Pancreas (tissue), 10 donors: ENCODE measurements around the gene ISLR. TPM values are rescaled to one million over a fixed set of nuclear protein-coding genes. Genes with fewer than 3 reads are reported as not detected.
A peak's percentile ranks its signal among the peaks of the same experiment; 100 is the strongest.

Experiments
- ATAC-seq, 4 donors: fragments of 200-7000 bp; cut with Tn5 transposase; one replicate each; pipeline versions ENCODE4 v1.8.0 to v1.9.1; 2020; ENCODE audit warnings: mild to moderate bottlenecking in 4 of 4, moderate library complexity in 4 of 4
- DNase-seq, 6 donors: peaks; one replicate each; pipeline ENCODE4 v3.0.0-alpha.2; 2020
- FAIRE-seq: peaks from 2 replicates; lab custom pipeline; 2012; peaks lifted over from hg19 to GRCh38; lab: Jason Lieb, UNC
- H3K27ac ChIP-seq, 4 donors: fragments of 200-600 bp; sonication (generic); 1 replicate in 3 of 4; 2 replicates in 1 of 4; pipeline versions ENCODE4 v1.5.0 to v1.8.0; 2020
- H3K27me3 ChIP-seq, 4 donors: fragments of 200-600 bp; one replicate each; pipeline ENCODE4 v1.8.0; 2021
- H3K36me3 ChIP-seq, 3 donors: fragments of 200-600 bp; sonication (generic) in 1 of 3; one replicate each; pipeline versions ENCODE4 v1.5.0 to v1.8.0; 2020 to 2021
- H3K4me1 ChIP-seq, 3 donors: fragments of 200-600 bp; one replicate each; pipeline ENCODE4 v1.8.0; 2021
- H3K4me3 ChIP-seq, 4 donors: fragments of 200-600 bp; sonication (generic) in 2 of 4; one replicate each; pipeline versions ENCODE4 v1.5.0 to v1.8.0; 2020 to 2021
- H3K9me3 ChIP-seq, 4 donors: fragments of 200-600 bp; one replicate each; pipeline ENCODE4 v1.8.0; 2021
- WGBS, 2 donors: extraction: QIAGEN DNeasy Blood & Tissue Kit; methylation state at CpG; one replicate each; pipeline ENCODE4 v1.1.7; 2013; 5-methylcytosine and 5-hydroxymethylcytosine counted together
- intact Hi-C, 3 donors: fragments of 100-400 bp; cut with DNase I; formaldehyde crosslinking; loops; one replicate each; pipeline versions ENCODE4 v1.11.1 to v1.14.2; 2022
- polyA plus RNA-seq, 2 donors: library from polyadenylated mRNA; stranded (reverse); fragments of 200-250 nt; gene quantifications; one replicate each; pipeline ENCODE4 v1.2.3, GENCODE V29; 2013
- total RNA-seq, 6 donors: library from RNA; stranded (reverse); fragmentation: NEBNext Ultra II Directional in 4 of 6; extraction: Animal tissue kit (Norgen Biotek cat#: 25700) in 4 of 6; gene quantifications; one replicate each; pipeline versions ENCODE4 v1.2.1 to v1.2.4, GENCODE V29; 2021 to 2023
- TF ChIP-seq, protein P1 (sequence below), 4 donors: fragments of 200-600 bp; sonication (generic) in 3 of 4; IDR thresholded peaks; one replicate each; pipeline versions ENCODE4 v1.5.0 to v1.8.0; 2021; ENCODE audit warnings: antibody characterized with exemption in 4 of 4
- donor health status: healthy with polysubstance abuse.
- donor health status: DM: no; HTN: no; CAD: no; lungs with moderate emphysema.
- donor health status: DM: no; HTN: no; CAD: no.
- donor health status: control.
- donor health status: control.
- donor health status: Bipolar disorder and iron deficiency.
- donor health status: DM: yes; HTN: yes; CAD: no.
- donor health status: DM: no; HTN: no; CAD: no.
- donor health status: DM: no; HTN: no; CAD: no.
- donor health status: DM: yes; HTN: yes; CAD: no.

The ISLR gene
- total and polyA plus RNA-seq, 8 donors = 1.5 to 29.4 (median 3.3) TPM

DNA sequence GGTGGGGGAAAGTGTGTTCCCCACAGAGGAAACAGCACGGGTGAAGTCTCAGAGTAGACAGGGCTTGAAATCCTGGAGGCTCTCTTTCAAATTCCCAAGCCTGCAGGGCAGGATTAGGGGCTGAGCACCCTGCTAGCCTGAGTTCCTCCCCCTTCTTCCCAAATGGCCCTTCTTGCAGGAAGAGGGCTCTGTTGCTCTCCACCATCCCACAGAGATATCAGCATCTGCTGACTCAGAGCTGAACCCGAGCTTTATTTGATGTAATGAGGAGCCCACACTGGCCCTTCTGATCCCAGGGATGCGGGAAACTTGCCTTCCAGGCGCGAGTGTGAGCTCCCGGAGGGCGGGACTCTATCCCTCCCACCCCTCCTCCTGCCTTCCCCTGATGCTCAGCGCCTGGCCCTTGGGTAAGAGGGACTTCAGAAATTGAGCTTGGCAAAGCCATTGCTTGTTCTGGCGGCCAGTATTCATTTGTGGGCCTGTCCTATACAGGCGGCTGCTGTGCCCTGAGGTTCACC lies 30.5 kb downstream of the ISLR start:
- Histone ChIP-seq H3K27ac (no peak overlapping the region), H3K36me3 (no peaks in the 10 kb centered on the region), H3K4me3 (no peak overlapping the region), H3K27me3 (no peaks in the 10 kb centered on the region), H3K4me1 (no peaks in the 10 kb centered on the region), H3K9me3 (no peaks in the 10 kb centered on the region)
- WGBS, 2 donors = 75 to 82% methylated on average over 10 of the region's 10 CpGs
- TF ChIP-seq, protein P1, sequence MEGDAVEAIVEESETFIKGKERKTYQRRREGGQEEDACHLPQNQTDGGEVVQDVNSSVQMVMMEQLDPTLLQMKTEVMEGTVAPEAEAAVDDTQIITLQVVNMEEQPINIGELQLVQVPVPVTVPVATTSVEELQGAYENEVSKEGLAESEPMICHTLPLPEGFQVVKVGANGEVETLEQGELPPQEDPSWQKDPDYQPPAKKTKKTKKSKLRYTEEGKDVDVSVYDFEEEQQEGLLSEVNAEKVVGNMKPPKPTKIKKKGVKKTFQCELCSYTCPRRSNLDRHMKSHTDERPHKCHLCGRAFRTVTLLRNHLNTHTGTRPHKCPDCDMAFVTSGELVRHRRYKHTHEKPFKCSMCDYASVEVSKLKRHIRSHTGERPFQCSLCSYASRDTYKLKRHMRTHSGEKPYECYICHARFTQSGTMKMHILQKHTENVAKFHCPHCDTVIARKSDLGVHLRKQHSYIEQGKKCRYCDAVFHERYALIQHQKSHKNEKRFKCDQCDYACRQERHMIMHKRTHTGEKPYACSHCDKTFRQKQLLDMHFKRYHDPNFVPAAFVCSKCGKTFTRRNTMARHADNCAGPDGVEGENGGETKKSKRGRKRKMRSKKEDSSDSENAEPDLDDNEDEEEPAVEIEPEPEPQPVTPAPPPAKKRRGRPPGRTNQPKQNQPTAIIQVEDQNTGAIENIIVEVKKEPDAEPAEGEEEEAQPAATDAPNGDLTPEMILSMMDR (IDR thresholded peaks at IDR 0.05) = no peak
- peak in 3 of 4 donors; percentile 12 to 38 (median 30) for ATAC-seq
- peak in 1 of 6 donors; percentile 16 for DNase-seq
- FAIRE-seq = no peak
- intact Hi-C loops = no loop called here

DNA sequence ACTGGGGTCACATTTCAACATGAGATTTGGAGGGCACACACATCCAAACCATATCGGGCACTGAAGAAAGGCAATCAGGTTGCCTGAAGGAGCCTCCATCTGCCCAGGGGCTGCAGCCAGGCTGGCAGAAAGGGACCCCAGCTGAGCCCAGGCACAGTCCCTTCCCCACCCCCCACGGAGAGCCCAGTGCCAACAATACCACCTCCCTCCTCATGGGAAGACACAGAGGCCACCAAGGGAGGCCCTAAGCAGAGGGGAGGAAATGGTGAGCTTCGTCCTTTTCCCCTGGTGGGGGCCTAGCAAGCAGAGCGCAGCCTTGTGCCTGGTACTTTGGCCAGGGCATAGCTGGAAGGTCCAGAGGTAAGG lies 32.1 kb downstream of the ISLR start:
- Histone ChIP-seq H3K27ac (no peak overlapping the region), H3K9me3 (no peaks in the 10 kb centered on the region), H3K4me1 (no peaks in the 10 kb centered on the region), H3K36me3 (no peaks in the 10 kb centered on the region), H3K27me3 (no peaks in the 10 kb centered on the region), H3K4me3 (no peak overlapping the region)
- TF ChIP-seq, protein P1 (IDR thresholded peaks at IDR 0.05) = no peak
- ATAC-seq (no peak), DNase-seq (peak in 1 of 6 donors; percentile 29), FAIRE-seq (no peak)
- 75 to 93% methylated on average over 4 of the region's 4 CpGs for WGBS, 2 donors
- intact Hi-C loops = no loop called here

DNA sequence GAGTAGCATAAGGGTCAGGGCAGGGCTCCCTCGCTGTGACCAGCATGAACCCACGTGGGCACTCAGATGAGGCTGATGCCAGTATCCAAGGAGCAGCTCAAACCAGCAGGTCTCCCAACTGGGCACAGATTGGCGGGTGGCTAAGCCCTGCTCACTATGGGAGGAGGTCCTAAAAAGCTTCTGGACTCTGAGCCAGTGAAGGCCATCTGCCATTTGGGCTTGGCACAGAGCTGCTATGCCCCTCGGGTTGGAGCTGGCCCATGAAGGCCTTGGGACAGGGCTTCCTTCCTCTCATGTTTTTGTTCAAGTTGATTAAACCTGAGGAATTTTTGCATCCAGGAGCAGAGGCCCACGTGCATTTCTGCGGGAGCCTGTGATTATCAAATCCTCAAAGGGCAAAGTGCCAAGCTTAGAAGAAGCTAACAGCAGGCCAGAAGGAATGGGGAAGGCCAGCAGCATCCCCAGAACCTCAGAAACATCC lies 33.3 kb downstream of the ISLR start:
- ATAC-seq = no peak
- Histone ChIP-seq H3K36me3 (no peaks in the 10 kb centered on the region), H3K9me3 (no peaks in the 10 kb centered on the region), H3K4me3 (no peak overlapping the region), H3K27me3 (no peaks in the 10 kb centered on the region), H3K4me1 (no peaks in the 10 kb centered on the region), H3K27ac (no peak overlapping the region)
- TF ChIP-seq, protein P1 (IDR thresholded peaks at IDR 0.05) = no peak
- DNase-seq = peak in 1 of 6 donors; percentile 22
- FAIRE-seq = no peak
- 50 to 61% methylated on average over 6 of the region's 6 CpGs for WGBS, 2 donors
- intact Hi-C loops = no loop called here

DNA sequence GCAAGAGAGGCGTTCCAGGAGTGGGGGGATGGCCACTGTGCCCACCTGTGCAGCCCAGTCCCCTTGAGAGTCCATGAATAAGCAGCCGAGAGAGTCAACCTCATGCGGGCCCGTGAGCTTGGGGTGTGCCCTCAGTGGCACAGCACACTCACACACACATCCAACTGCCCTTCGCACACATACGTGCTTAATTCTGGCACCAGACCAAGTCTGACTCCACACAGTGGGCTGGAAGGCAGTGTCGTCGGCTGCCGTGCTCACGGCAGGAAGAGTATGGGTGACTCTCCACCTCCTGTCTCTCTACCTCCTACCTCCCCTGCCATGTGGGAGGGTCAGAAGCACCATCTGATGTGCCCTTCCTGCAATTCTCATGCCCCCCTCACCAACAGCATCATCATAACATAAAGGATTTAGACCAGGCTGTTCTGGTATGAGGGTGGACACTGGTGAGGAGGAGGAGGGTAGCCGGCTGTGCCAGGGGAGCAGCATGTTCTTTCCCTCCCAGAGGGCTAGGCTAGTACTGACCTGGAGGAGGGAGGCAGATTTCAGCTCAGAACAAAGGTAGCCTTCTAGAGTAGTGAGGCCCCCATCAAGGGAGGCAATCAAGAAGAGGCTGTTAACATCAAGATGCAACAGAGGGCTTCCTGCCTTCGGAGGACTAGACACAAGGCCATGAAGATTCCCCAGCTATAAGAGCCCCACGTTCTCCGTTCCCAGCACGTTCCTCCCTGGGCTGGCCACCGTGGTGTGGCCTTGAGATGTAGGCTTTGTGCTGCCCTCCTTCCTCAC lies 34.3 kb downstream of the ISLR start:
- TF ChIP-seq, protein P1 (IDR thresholded peaks at IDR 0.05) = no peak
- DNase-seq (peak in 1 of 6 donors; percentile 24), ATAC-seq (no peak), FAIRE-seq (no peak)
- 71 to 82% methylated on average over 16 of the region's 16 CpGs for WGBS, 2 donors
- Histone ChIP-seq H3K36me3 (no peaks in the 10 kb centered on the region), H3K4me3 (no peak overlapping the region), H3K27me3 (no peaks in the 10 kb centered on the region), H3K9me3 (no peaks in the 10 kb centered on the region), H3K27ac (no peak overlapping the region), H3K4me1 (no peaks in the 10 kb centered on the region)
- intact Hi-C loops = no loop called here

DNA sequence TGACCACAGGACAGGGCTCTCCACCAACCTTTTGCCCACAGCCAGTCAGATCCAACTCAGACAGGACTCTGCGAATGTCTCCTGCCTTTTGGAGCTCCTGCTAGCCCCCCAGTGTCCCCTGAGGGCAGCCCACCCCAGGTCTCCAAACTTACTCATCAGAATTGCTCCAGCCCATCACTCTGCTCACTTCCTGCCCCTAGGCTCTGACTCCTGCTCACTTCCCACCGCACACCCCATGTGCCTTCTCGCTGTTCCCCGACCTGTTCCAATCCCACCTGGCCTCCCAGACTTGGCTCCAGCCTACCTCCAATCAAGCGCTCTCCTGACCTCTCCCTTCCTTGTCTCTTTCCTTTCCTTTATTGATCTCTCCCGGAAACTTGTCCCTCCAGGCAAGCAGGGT lies 35.0 kb downstream of the ISLR start:
- FAIRE-seq (no peak), ATAC-seq (no peak), DNase-seq (peak in 1 of 6 donors; percentile 29)
- Histone ChIP-seq H3K27ac (no peak overlapping the region), H3K9me3 (no peaks in the 10 kb centered on the region), H3K27me3 (no peaks in the 10 kb centered on the region), H3K36me3 (no peaks in the 10 kb centered on the region), H3K4me3 (no peak overlapping the region), H3K4me1 (no peaks in the 10 kb centered on the region)
- WGBS, 2 donors = 60 to 63% methylated on average over 6 of the region's 6 CpGs
- intact Hi-C loops = no loop called here
- TF ChIP-seq, protein P1 (IDR thresholded peaks at IDR 0.05) = no peak
